Prostate gland (tissue), 2 donors: ENCODE results near the gene SYNJ2. TPM values are rescaled to one million over a fixed set of nuclear protein-coding genes. Genes with fewer than 3 reads are reported as not detected.
A peak's percentile ranks its signal among the peaks of the same experiment; 100 is the strongest.

ENCODE experiments used
- DNase-seq: peaks from one replicate; pipeline ENCODE4 v3.0.0-alpha.2; 2019; ENCODE audit warnings: low spot score
- H3K27ac ChIP-seq, 2 donors: fragments of 200-600 bp; sonication (generic); 2 replicates each; pipeline ENCODE4 v1.5.1; 2017 to 2019
- H3K27me3 ChIP-seq: fragments of 200-600 bp; sonication (generic); replicated peaks from 2 replicates; pipeline ENCODE4 v1.5.1; 2019; ENCODE audit not compliant: insufficient read depth
- H3K36me3 ChIP-seq, 2 donors: fragments of 200-600 bp; sonication (generic); 1 replicate in 1 of 2; 2 replicates in 1 of 2; pipeline versions ENCODE4 v1.5.1 to v1.8.1; 2017 to 2019
- H3K4me1 ChIP-seq: fragments of 200-600 bp; sonication (generic); replicated peaks from 2 replicates; pipeline ENCODE4 v1.5.1; 2019
- H3K4me3 ChIP-seq, 2 donors: fragments of 200-600 bp; sonication (generic); 2 replicates each; pipeline ENCODE4 v1.5.1; 2017 to 2019
- H3K9me3 ChIP-seq: fragments of 200-600 bp; sonication (generic); 2 replicates; pipeline ENCODE4 v1.5.1; 2017
- POLR2A ChIP-seq: fragments of 450-650 bp; IDR thresholded peaks from one replicate; pipeline ENCODE4 v1.6.1; 2016; ENCODE audit warnings: antibody characterized with exemption, mild to moderate bottlenecking
- POLR2AphosphoS5 ChIP-seq: sonication (generic); formaldehyde crosslinking; IDR thresholded peaks from one replicate; pipeline ENCODE4 v1.6.1; 2017; ENCODE audit warnings: antibody characterized with exemption
- WGBS: methylation state at CpG from one replicate; pipeline ENCODE4 v1.1.5; 2018; 5-methylcytosine and 5-hydroxymethylcytosine counted together
- intact Hi-C: fragments of 100-400 bp; cut with DNase I; formaldehyde crosslinking; loops from one replicate; pipeline ENCODE4 v1.14.2; 2022
- total RNA-seq, 2 donors: library from RNA; depleted of rRNA; stranded (reverse); fragments of >200 nt; gene quantifications; one replicate each; pipeline ENCODE4 v1.1.0, GENCODE V29; 2016
- TF ChIP-seq, protein P1 (sequence below), 4 experiments: fragments of 200-600 bp in 2 of 4; fragments of 450-650 bp in 2 of 4; sonication (generic) in 2 of 4; IDR thresholded peaks; 1 replicate in 3 of 4; 2 replicates in 1 of 4; pipeline ENCODE4 v1.5.1; 2016 to 2019; ENCODE audit warnings: antibody characterized with exemption in 4 of 4, mild to moderate bottlenecking in 2 of 4, moderate library complexity in 2 of 4

The SYNJ2 gene
- total RNA-seq, 2 donors from 2014 or later, result 19.7 to 19.9 TPM

DNA sequence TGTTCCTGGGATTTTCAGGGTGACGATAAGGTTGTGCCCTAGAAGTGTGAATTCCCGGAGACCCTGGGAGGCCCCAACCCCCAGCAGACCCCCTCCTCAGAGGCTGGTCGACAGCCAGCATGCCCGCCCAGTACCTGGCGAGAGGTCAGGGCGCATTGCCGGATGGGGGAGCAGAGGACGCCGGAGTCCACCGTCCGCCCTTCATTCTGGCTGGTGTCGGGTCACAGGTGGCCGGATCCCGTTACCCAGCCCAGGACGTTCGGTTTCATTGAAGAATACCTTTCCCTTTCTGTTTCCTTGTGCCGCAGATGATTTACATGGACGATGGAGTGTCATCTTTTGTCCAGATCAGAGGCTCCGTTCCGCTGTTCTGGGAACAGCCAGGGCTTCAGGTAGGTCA lies 61.3 kb downstream of the SYNJ2 start:
- 87% methylated on average over 20 of the region's 20 CpGs for WGBS
- intact Hi-C loops, result loop anchor here (2.0 to 5.0 kb wide), 2 partner anchors 41 to 60 kb away; no protein-coding TSS in a partner anchor
- no peak for DNase-seq

DNA sequence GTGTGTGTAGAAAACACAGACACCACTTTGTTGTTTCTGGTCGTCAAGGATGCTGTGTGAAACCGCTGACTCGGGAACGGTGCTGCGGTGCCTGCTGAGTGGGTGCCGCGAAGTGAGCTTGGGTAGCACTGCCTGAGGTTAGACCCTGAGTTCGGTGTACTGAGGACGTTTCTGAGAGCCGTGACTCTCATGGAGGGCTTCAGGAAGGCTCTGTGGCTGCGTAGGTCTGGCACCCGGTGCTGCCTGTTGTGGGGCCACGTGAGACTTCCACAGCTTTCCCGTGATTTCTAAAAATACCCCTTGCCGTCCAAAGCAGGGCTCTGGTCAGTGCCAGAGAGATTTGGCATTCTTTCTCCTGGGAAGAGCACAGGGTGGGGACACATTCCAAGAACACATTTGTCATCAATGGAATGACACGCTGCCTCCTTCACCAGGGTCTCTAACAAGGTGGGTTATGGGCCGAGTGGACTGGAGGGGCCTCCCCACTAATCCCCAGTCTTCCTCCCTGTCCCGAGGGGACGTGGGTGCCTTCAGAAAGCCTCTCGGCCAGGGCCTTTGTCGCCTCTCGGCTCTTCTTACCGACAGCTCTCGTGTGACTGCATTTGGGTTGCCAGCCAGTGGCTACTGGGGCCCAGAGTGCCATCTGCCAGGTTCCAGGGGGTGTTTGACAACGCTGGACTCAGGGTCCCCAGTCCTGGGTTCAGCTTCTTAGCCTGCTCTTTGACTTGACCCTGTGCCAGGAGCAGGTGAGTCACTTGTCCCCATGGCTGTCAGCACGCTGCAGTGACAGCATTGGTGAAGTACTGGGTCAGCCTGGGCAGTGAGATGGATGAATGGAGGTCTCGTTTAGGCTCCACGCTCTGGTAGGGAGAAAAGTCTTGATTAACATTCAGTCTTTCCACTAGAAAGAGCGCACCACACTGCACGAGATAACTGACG lies 62.2 kb downstream of the SYNJ2 start:
- H3K27ac ChIP-seq, result peak overlapping the region; percentile 30 to 82
- TF ChIP-seq POLR2AphosphoS5, result peak; percentile 9
- TF ChIP-seq, protein P1, sequence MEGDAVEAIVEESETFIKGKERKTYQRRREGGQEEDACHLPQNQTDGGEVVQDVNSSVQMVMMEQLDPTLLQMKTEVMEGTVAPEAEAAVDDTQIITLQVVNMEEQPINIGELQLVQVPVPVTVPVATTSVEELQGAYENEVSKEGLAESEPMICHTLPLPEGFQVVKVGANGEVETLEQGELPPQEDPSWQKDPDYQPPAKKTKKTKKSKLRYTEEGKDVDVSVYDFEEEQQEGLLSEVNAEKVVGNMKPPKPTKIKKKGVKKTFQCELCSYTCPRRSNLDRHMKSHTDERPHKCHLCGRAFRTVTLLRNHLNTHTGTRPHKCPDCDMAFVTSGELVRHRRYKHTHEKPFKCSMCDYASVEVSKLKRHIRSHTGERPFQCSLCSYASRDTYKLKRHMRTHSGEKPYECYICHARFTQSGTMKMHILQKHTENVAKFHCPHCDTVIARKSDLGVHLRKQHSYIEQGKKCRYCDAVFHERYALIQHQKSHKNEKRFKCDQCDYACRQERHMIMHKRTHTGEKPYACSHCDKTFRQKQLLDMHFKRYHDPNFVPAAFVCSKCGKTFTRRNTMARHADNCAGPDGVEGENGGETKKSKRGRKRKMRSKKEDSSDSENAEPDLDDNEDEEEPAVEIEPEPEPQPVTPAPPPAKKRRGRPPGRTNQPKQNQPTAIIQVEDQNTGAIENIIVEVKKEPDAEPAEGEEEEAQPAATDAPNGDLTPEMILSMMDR (IDR thresholded peaks at IDR 0.05), result no peak
- no peak for TF ChIP-seq POLR2A
- DNase-seq, result no peak
- H3K4me1 ChIP-seq, result peaks cover 34% of the 10 kb centered on the region
- no peak overlapping the region for H3K4me3 ChIP-seq
- intact Hi-C loops, result loop anchor here (2.0 to 5.0 kb wide), 2 partner anchors 42 to 61 kb away; no protein-coding TSS in a partner anchor
- H3K36me3 ChIP-seq, result no peaks in the 10 kb centered on the region
- H3K9me3 ChIP-seq, result no peaks in the 10 kb centered on the region
- no peaks in the 10 kb centered on the region for H3K27me3 ChIP-seq
- WGBS, result 87% methylated on average over 31 of the region's 31 CpGs

More for the DNA sequence above, 61.3 kb downstream of the SYNJ2 start:
- Histone ChIP-seq H3K36me3 (no peaks in the 10 kb centered on the region), H3K27me3 (no peaks in the 10 kb centered on the region), H3K27ac (peak overlapping the region; percentile 76 to 82), H3K4me1 (peaks cover 34% of the 10 kb centered on the region), H3K4me3 (no peak overlapping the region), H3K9me3 (no peaks in the 10 kb centered on the region)
- TF ChIP-seq POLR2AphosphoS5 (no peak), POLR2A (no peak)
- TF ChIP-seq, protein P1 (IDR thresholded peaks at IDR 0.05), result no peak

DNA sequence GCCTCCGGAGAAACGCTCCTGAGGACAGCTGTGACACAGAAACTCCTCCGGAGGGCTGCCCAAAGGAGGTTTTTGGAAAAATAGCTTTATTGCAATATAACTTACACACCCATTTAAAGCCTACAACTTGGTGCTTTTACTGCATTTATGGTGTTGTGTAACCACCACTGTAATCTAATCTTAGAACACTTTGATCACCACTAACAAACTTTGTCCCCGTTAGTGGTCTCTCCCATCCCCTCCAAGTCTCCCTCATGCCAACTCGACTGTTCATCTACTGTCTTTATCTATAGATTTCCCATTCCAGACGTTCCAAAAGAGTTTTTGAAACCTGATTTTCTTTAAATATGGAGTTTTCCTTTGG lies 62.8 kb downstream of the SYNJ2 start:
- intact Hi-C loops, result loop anchor here (5.0 kb wide), 1 partner anchor 42 kb away; no protein-coding TSS in a partner anchor
- WGBS, result 67% methylated on average over 6 of the region's 6 CpGs
- peaks cover 34% of the 10 kb centered on the region for H3K4me1 ChIP-seq
- no peaks in the 10 kb centered on the region for H3K9me3 ChIP-seq
- DNase-seq, result no peak
- H3K27me3 ChIP-seq, result no peaks in the 10 kb centered on the region
- H3K4me3 ChIP-seq, result no peak overlapping the region
- peak overlapping the region in 1 of 2 donors; percentile 82 for H3K27ac ChIP-seq
- no peaks in the 10 kb centered on the region for H3K36me3 ChIP-seq
- TF ChIP-seq, protein P1 (IDR thresholded peaks at IDR 0.05), result no peak
- TF ChIP-seq POLR2A (no peak), POLR2AphosphoS5 (no peak)

DNA sequence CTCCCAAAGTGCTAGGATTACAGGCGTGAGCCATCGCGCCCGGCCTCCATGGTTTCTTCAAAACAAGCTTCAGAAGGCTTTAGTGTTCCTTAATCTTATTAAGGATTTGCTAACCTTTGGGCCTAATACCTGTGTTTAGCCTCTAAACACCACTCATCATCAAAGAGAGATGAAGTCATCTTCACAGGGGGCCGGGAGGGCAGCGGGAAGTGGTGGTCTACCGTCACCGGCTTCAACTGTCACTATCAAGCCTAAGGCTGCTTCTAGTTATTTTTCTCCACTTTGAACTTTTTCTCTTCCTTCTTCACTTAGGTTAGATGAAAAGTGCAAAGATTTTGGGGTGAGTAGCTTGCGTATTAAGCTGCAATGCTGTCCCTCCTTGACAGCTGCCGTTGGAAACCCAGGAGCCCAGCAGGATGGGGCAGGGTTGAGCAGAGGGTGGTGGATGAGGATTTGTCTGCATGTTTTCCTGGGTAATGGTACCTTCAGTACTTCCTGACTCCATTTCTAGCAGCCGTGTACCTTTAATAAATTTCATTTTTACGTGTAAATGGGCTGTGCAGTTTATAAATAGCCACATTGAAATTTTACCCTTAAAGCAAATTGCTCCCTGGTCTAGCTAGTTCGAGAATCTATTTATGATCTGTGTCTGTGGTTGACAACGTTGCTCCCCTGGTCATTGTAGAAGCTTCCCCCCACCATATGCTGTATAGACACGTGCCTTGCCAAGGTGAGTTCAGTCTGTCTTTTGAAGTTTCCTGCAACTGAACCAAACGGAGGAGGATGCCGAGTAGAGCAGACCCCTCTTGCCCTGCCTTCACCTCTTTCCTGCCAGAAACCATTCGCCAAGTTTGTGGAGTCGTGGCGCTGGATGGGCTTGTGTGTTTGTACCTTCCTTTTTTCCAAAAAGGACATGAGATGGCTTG lies 64.8 kb downstream of the SYNJ2 start:
- no peak overlapping the region for H3K27ac ChIP-seq
- 80% methylated on average over 20 of the region's 20 CpGs for WGBS

More for the DNA sequence above, 64.8 kb downstream of the SYNJ2 start:
- TF ChIP-seq, protein P1 (IDR thresholded peaks at IDR 0.05), result no peak
- no peak for TF ChIP-seq POLR2AphosphoS5
- no peak for TF ChIP-seq POLR2A
- Histone ChIP-seq H3K36me3 (no peaks in the 10 kb centered on the region), H3K9me3 (no peaks in the 10 kb centered on the region), H3K4me1 (peaks cover 23% of the 10 kb centered on the region), H3K4me3 (no peak overlapping the region), H3K27me3 (no peaks in the 10 kb centered on the region)
- intact Hi-C loops, result no loop called here
- no peak for DNase-seq
